ENCODE data around the gene PLPP2.

GRCh38 chr19:277131-277530 is 14.1 kb downstream of the PLPP2 start:
- no peak for TF ChIP-seq CTCF (conservative IDR thresholded peaks at IDR 0.05; ENCODE audit: low read depth, low read length)
- no peak for TF ChIP-seq EZH2 (IDR thresholded peaks at IDR 0.05; ENCODE audit: low read length, unreplicated experiment)

Data from PC-3 (cell line).